ENCODE measurements around the gene SH3GL3.

Gene SH3GL3

DNA sequence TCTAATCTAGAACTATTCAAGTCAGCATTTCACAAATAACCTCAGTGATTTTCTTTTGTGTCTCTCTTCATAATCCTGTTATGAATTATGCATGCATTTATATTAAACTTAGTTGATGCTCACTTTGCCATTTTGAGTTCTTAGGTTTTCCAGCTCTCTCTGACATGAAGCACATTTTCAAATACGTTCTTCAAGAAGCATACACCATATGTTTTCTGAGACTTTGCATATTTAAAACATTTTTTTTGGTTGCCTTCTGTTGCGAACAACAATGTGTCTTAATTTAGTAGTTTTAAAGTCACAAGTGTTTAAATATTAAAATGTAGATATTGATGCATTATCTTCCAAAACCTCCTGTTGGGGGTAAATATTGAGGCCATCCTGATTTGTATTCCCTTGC is 37.5 kb downstream of the SH3GL3 start:
- H3K4me3 ChIP-seq (ENCODE audit: low read depth, low read length) = no peak overlapping the region
- no peak for TF ChIP-seq CTCF (IDR thresholded peaks at IDR 0.05; ENCODE audit: borderline replicate concordance, insufficient read depth, low read depth, low read length)

DNA sequence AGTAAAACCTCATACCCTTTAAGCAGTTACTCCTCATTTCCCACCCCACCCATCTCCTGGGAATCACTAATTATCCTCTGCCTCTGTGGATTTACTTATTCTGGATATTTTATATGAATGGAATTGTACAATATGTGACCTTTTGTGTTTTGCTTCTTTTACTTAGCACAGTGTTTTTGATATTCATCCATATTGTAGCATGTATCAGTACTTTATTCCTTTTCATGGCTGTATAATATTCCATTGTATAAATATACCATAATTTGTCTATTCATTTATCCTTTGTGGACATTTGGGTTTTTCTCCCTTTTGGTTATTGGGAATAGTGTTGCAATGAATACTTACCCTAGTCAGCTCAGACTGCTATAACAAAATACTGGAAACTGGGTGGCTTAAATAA is 39.2 kb downstream of the SH3GL3 start:
- no peak overlapping the region for H3K4me3 ChIP-seq (ENCODE audit: low read depth, low read length)
- TF ChIP-seq CTCF (IDR thresholded peaks at IDR 0.05; ENCODE audit: borderline replicate concordance, insufficient read depth, low read depth, low read length) = no peak

- no peak overlapping the region for H3K4me3 ChIP-seq (ENCODE audit: low read depth, low read length)
- no peak for TF ChIP-seq CTCF (IDR thresholded peaks at IDR 0.05; ENCODE audit: borderline replicate concordance, insufficient read depth, low read depth, low read length)
These were observed 40.4 kb downstream of the SH3GL3 start for GRCh38 chr15:83487519-83487918.

GRCh38 chr15:83489690-83490089 is 42.5 kb downstream of the SH3GL3 start:
- H3K4me3 ChIP-seq (ENCODE audit: low read depth, low read length) = no peak overlapping the region
- no peak for TF ChIP-seq CTCF (IDR thresholded peaks at IDR 0.05; ENCODE audit: borderline replicate concordance, insufficient read depth, low read depth, low read length)

GRCh38 chr15:83491486-83491885 is 44.3 kb downstream of the SH3GL3 start:
- no peak for TF ChIP-seq CTCF (IDR thresholded peaks at IDR 0.05; ENCODE audit: borderline replicate concordance, insufficient read depth, low read depth, low read length)
- no peak overlapping the region for H3K4me3 ChIP-seq (ENCODE audit: low read depth, low read length)

- no peak overlapping the region for H3K4me3 ChIP-seq (ENCODE audit: low read depth, low read length)
- TF ChIP-seq CTCF (IDR thresholded peaks at IDR 0.05; ENCODE audit: borderline replicate concordance, insufficient read depth, low read depth, low read length) = no peak
These were observed 49.6 kb downstream of the SH3GL3 start for GRCh38 chr15:83496766-83497165.

DNA sequence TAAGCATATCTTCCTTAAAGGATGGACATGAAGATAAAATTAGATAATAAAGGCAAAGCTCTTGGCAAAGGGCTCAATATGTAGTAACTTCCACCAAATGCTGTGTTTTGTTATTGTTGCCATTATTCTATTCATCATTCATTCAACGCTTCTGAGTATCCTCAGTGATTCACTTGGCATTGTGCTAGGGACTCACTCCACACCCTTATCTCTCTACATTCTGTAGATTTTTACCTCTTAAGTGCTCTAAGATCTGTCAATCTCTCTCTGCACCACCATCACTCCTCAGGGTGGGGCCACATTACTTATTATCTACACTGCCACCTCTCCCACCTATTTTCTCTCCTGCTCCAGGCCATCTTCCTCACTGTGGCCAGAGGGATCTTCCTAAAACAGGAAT is 51.2 kb downstream of the SH3GL3 start:
- no peak for TF ChIP-seq CTCF (IDR thresholded peaks at IDR 0.05; ENCODE audit: borderline replicate concordance, insufficient read depth, low read depth, low read length)
- H3K4me3 ChIP-seq (ENCODE audit: low read depth, low read length) = no peak overlapping the region

Measured in GM12875 (cell line).